GM19193 (cell line): ENCODE results near the gene TPSB2.

Source experiments
- POLR2A ChIP-seq: IDR thresholded peaks from 4 replicates; pipeline ENCODE4 v1.6.1; 2011; ENCODE audit not compliant: insufficient read depth, insufficient read length; ENCODE audit errors: extremely low read depth

The TPSB2 gene

DNA sequence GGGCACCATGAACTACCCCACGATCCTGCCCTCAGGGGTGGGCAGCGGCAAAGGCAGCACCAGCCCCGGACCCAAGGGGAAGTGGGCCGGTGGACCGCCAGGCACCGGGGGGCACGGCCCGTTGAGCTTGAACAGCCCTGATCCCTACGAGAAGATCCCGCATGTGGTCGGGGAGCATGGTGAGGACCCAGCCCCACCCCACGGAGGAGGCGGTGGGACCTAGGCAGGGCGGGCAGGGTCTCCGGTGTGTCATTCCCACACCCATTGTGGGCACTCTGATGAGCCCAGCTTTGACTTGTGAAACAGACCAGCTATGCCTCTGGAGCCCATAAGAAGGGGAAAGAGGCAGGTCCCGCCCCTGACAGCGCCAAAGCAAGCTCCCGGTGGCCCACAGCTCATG lies 27.7 kb downstream of the TPSB2 start:
- TF ChIP-seq POLR2A, result no peak

DNA sequence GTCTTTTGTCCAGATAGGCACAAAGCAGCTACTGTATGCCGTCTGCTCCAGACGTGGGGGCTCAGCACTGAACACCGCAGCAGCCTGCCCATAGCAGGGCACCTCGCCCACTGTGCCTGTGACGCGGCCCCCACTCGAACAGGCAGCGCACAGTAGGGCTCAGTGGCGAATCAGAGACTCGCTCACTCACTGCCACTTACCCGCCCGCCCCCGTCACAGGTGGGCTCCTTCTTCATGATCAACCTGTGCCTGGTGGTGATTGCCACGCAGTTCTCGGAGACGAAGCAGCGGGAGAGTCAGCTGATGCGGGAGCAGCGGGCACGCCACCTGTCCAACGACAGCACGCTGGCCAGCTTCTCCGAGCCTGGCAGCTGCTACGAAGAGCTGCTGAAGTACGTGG lies 28.5 kb downstream of the TPSB2 start:
- TF ChIP-seq POLR2A, result no peak

DNA sequence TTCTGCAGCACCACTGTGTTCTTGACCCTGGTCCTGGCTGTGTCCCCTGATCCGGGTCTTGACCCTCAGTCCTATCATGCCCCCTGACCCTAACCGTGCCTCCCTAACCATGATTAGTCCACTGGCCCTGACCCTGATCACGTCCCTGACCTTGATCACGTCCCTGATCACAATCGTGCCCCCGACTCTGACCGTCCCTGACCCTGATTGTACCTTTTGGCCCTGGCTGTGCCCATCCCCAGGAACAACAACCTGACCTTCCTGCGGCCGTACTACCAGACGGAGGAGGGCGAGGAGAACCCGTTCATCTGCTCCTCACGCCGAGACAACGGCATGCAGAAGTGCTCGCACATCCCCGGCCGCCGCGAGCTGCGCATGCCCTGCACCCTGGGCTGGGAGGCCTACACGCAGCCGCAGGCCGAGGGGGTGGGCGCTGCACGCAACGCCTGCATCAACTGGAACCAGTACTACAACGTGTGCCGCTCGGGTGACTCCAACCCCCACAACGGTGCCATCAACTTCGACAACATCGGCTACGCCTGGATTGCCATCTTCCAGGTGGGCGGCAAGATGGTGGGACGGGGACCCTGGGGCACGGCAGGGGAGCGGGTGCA lies 29.9 kb downstream of the TPSB2 start:
- no peak for TF ChIP-seq POLR2A

DNA sequence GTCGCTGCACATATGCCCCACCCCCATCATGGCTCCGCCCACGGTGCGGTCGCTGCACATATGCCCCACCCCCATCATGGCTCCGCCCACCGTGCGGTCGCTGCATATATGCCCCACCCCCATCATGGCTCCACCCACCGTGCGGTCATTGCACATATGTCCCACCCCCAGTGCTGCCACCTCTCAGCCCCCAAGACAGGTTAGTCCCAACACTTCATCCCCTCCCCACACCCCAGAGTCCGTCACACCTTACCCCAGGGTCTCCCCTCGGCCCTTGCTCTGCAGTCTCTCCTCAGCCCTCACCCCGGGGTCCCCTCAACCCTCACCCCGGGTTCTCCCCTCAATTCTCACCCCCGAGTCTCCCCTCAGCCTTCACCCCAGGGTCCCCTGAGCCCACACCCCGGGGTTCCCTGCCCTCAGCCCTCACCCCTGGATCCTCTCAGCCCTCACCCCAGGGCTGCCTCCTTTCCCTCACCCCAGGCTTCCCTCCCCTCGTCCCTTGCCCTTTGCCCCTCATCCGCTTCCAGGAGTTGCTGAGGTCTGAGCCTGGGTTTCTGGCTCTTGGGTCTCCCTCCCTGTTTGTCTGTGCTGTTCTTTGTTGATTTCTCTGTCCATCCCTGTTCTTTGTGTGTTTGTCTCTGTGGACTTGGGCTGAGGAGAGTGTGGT lies 30.5 kb downstream of the TPSB2 start:
- TF ChIP-seq POLR2A, result no peak

DNA sequence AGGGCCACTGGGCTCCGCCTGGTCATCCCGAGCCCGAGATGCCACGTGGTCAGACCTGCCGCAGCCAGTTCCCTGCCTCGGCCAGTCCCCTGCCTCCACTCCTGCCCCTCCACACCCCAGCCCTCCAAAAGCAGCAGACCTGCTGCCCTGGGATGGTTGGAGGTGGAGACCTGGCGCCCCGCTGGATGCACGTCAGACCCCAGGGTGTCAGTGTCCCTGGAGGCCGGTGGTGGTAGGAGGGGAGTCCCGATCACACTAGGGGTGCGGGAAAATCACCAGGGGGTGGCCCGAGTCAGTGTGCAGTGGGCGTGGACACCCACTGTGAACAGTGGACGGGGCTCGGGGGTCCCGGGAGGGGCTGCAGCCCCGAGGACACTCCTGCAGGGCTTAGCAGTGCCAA lies 31.8 kb downstream of the TPSB2 start:
- no peak for TF ChIP-seq POLR2A

DNA sequence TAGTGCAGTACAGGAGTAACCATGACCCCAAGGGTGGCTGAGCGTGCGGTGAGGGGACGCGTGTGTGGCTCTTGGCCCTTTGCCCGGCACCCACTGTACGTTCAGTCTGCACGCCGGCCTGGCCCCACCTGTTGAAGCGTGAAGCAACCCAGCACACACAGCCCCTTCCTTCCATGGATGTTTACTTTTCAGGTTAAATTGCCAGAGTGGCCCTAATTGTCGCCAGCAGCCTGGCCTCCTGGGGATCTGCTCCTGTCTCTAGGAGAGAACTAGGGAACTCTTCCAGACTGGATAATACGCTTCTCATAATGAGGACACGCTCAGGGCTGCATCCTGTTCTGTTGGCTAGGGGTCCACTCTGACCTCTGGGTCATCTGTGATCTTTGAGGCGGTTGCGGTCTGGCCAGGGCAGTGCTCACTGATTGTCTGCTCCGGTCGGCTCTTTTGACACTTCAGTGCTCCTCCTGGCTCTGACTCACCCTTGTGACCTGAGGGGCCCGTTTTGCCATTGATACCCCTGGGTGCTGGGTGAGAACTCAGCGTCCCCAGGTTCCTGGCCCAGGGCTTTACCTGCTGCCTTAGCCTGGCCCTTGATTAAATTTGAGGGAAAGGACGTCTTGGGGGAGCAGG lies 32.6 kb downstream of the TPSB2 start:
- TF ChIP-seq POLR2A, result no peak

DNA sequence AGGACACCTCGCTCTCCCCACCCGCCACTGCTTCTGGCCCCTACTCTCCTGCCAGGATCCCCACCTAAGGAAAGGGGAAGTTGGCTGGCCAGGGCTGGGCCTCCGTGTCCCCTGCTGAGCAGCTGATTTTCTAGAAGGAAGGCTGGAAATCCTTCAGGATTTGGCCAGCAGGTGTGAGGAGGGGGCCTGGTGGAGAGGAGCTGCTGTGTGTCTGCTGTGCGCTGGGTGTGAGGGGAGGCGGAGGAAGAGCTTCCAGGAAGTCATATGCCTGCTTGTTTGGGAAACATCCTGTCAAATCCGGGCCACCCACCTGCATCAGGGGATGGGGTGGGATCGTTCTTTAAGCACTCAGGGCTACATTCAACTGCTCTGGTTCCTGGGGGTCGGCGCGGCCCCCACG lies 33.5 kb downstream of the TPSB2 start:
- TF ChIP-seq POLR2A, result no peak

DNA sequence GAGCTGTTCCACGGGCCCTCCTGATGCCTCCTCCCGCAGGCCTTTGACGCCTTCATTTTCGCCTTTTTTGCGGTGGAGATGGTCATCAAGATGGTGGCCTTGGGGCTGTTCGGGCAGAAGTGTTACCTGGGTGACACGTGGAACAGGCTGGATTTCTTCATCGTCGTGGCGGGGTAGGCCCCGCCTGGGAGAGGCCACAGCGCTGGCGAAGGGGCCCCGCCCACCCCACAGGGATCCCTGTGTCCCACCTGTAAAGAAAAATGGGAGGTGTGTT lies 34.7 kb downstream of the TPSB2 start:
- TF ChIP-seq POLR2A, result no peak

DNA sequence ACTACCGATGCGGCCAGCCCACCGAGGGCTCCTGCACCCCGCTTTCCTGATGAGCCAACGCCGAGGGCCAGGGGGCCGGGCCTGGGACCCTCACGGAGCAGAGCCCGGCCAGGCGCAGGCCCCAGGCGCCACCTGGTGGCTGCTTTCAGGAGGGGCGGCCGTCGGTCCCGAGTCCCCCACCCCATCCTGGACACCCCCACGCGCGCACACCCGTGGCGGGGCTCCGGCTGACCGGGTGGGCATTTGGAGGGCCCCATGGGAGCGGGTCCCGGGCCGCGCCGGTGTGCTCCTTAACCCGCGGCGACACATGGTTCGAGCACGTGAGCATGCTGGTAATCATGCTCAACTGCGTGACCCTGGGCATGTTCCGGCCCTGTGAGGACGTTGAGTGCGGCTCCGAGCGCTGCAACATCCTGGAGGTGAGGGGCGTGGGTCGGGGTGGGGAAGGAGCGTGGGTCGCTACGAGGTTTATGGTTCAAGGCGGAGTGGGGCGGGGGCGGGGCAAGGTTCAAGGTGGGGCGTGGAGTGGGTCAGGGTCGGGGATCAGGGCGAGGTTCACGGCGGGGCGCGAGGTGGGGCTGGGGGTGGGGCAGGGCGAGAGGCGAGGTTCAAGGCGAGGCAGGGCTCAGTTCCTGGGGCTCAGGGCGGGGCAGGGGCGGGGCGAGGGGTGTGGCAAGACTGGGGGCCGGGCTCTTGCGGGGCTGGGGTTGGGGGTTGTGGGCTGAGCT lies 35.2 kb downstream of the TPSB2 start:
- no peak for TF ChIP-seq POLR2A

DNA sequence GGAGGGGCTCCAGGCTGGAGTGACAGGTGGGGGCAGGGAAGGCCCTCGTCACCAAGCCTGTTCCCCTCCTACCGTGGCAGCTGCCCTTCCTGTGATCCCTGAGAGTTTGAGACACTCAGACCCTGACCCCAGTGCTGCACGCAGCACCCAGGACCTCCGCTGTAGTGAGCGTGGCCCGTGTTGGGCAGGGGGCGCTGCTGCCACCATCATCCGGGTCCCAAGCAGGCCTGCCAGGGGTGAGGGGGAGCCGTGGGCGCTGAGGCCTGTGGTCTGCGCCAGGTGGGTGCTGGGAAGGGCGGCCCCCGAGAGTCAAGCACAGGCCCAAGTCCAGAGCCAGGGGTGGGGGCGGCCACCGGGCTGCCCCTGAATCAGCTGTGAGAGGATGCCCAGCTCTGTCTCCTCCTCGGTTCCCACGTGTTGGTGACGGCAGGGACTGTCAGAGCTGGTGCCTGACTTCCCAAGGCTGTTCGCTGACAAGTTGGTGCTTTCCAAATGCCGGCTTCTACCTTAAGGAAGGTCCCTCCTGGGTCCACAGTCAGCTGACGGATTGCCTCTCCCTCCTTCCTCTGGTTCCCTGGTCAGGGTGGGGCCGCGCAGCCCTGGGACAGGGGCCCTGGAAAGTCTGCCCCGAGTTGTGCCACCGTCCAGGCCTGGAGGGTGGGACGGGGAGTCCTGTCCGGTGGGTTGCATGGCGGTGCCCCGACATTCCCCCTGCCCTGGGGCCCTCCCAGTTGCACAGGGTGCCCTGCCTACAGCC lies 36.0 kb downstream of the TPSB2 start:
- no peak for TF ChIP-seq POLR2A

DNA sequence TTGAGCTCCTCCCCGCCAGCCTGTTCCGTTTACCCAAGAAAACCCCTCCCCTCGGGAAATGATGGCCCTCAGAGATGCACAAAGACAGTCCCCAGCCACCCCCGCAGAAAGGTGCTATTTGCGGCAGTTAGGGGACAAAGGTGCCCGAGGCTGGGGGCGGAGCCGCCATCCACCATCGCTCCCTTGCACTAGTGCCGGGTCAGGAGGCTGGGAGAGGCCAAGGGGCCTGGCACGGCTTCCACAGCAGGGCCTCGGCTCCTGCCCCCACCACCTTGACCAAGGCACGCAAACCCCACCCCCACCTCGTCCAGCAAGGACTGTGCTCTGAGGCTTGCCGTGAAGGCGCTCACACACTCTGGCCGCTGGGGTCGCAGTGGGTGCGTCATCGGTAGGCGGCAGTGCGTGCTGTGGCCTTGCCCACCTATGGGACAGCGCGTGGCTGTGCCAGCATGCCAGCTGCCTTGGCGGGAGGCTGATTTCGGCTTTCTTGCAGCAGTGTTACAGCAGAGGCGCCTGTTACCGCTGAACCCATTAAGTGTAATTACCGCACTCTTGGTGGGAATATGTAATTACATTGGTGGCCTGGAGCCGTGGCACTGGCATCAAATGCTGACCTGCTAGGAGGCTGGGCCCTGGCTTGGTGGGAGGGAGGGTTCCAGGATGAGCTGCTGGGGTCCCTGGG lies 36.7 kb downstream of the TPSB2 start:
- TF ChIP-seq POLR2A, result no peak

DNA sequence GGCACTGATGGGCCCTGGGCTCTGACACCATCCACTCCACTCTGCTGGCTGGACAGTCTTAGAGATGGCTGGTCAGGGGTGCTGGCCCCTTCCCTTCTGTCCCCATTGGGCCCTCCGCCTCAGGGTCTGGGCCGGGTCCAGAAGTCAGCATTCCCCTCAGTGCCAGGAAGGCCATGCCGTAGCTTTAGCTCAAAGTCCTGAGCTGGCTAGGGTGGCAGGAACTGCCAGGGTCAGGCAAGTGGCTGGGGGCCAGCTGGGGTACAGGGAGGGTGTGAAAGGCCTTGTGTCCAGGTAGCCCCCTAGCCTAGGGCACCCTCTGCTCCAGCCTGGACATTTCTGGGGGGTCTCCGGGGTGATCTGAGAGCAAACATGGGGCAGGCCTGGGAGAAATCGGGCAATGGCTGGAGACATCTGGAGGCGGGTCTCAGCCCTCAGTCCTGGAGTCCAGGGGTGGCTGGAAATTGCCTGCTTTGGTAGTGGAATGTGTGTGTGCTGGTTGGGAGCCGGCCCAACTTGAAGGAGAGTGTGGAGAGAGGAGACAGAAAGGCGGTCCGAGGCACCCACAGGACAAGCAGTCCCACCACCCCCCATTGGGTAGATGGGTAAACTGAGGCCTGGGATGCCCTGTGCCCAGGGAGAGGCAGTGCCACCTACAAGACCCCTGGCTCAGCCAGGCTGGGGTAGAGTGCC lies 37.5 kb downstream of the TPSB2 start:
- TF ChIP-seq POLR2A, result no peak

DNA sequence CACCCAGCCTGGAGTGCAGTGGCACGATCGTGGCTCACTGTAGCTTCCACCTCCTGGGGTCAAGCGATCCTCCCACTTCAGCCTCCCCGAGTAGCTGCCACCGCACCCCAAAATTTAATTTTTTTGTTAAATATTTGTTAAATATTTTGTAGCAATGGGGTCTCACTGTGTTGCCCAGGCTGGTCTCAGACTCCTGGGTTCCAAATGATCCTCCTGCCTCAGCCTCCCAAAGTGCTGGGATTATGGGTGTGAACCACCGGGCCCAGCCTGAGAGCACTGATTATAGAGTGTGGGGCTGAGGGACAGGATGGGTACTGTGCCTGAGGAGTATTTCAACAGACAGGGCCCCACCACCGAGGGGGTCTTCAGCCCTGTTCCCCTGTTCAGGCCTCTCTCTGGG lies 40.5 kb downstream of the TPSB2 start:
- no peak for TF ChIP-seq POLR2A
